A673 (cell line): ENCODE measurements around the gene RERE.

Experiments
- CTCF ChIP-seq: fragments of 300-800, 200-600 bp; sonication (generic); conservative IDR thresholded peaks from 2 replicates; pipeline ENCODE4 v1.5.1; 2017; ENCODE audit warnings: low read depth, mild to moderate bottlenecking, antibody characterized with exemption, low read length, moderate library complexity, mixed read lengths
- EZH2 ChIP-seq: fragments of 200-600 bp; sonication (generic); IDR thresholded peaks from 2 replicates; pipeline ENCODE4 v1.6.1; 2017; ENCODE audit warnings: borderline replicate concordance, low read depth, mild to moderate bottlenecking, mixed read lengths, antibody characterized with exemption, low read length; ENCODE audit not compliant: poor library complexity, severe bottlenecking

GRCh38 chr1:8625981-8626898 lies 191.2 kb downstream of the RERE start:
- TF ChIP-seq CTCF (no peak), EZH2 (no peak)
